Choroid plexus epithelial cell (primary cell): Measurements from ENCODE around the gene PARVB.

Experiments
- DNase-seq: peaks from one replicate; pipeline ENCODE4 v3.0.0-alpha.2; 2010; ENCODE audit warnings: low read depth
- H3K4me3 ChIP-seq: 2 replicates; pipeline ENCODE4 v1.5.1; 2011; ENCODE audit warnings: low read depth, mild to moderate bottlenecking, control low read depth, low read length, moderate library complexity
- TF ChIP-seq, protein P1 (sequence below): conservative IDR thresholded peaks from 2 replicates; pipeline ENCODE4 v1.5.1; 2011; ENCODE audit warnings: low read depth, mild to moderate bottlenecking, control low read depth, inconsistent platforms, low read length, moderate library complexity

PARVB gene

DNA sequence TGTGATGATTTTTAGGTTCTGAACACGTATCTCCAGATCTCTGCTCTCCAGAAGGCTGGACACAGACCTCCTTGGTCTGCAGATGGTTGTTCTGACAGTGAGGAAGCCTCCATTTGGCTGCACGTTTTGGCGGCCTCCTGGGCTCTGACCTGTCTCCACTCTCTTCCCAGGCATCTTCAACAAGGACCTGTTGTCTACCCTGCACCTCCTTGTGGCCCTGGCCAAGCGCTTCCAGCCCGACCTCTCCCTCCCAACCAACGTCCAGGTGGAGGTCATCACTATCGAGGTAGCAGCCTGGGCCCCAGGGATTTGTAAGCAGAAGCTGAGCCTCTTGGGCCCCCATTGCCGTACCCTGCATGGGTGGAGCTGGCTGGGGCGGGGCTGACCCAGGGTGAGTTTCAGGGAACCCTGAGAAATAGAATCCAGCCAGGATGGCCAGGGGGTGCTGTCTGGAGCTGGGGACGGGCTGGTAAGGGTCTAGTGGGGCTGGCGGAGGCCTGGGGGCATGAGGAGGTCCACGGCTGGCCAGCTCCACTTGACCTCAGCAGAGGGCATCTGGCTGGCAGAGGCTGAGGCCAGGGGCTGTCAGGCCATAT is 166.4 kb downstream of the PARVB start:
- DNase-seq = no peak

DNA sequence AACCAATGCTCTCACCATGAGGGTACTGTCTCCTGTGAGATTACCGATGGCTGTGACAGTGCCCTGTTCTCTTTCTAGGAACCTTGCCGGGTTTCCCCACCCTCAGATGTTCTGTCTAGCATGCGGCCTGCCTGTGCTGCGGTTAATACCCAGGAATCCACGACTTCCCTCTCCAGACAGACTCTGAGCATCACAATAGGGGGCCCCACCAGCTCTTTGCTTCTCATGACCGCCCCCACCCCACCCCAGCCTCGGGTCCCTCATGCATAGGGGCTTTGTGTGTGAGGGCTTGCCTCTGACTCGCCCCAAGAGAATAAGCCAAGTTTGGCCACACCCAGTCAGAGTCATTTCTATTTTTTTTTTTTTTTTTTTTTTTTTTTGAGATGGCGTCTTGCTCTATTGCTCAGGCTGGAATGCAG is 166.9 kb downstream of the PARVB start:
- H3K4me3 ChIP-seq = no peak overlapping the region
- no peak for DNase-seq
- TF ChIP-seq, protein P1, sequence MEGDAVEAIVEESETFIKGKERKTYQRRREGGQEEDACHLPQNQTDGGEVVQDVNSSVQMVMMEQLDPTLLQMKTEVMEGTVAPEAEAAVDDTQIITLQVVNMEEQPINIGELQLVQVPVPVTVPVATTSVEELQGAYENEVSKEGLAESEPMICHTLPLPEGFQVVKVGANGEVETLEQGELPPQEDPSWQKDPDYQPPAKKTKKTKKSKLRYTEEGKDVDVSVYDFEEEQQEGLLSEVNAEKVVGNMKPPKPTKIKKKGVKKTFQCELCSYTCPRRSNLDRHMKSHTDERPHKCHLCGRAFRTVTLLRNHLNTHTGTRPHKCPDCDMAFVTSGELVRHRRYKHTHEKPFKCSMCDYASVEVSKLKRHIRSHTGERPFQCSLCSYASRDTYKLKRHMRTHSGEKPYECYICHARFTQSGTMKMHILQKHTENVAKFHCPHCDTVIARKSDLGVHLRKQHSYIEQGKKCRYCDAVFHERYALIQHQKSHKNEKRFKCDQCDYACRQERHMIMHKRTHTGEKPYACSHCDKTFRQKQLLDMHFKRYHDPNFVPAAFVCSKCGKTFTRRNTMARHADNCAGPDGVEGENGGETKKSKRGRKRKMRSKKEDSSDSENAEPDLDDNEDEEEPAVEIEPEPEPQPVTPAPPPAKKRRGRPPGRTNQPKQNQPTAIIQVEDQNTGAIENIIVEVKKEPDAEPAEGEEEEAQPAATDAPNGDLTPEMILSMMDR = no peak

More for the DNA sequence above, 166.4 kb downstream of the PARVB start:
- H3K4me3 ChIP-seq = no peak overlapping the region
- TF ChIP-seq, protein P1 = no peak

DNA sequence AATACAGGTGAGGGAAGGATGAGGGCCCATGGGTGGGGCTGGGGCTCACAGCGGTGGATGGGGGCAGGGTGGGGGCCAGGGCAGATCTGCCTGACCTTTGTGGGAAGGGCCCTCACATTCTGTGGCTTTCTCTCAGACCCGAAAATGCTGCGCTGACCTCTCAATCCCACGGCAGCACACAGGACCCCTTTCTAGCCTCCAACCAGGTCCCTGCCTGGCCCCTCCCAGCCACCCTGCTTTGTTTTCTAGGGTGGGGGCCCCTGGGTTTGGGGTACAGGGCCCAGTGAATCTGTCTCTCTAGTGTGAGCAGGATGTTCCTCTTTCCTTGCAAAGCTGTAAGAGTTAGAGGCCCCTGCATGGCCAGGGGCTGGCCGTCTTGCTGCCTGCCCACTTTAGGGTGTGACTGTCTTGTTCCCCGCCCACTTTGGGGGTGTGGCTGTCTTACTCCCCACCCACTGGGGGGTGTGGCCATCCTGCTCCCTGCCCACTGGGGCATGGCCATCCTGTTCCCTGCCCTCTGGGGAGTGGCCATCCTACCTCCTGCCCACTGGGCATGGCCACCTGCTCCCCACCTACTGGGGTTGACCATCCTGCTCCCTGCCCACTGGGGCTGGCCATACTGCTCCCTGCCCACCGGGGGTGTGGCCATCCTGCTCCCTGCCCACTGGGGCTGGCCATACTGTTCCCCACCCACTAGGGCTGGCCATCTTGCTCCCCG is 168.2 kb downstream of the PARVB start:
- TF ChIP-seq, protein P1 = no peak
- H3K4me3 ChIP-seq = no peak overlapping the region
- peak; percentile 15 for DNase-seq

DNA sequence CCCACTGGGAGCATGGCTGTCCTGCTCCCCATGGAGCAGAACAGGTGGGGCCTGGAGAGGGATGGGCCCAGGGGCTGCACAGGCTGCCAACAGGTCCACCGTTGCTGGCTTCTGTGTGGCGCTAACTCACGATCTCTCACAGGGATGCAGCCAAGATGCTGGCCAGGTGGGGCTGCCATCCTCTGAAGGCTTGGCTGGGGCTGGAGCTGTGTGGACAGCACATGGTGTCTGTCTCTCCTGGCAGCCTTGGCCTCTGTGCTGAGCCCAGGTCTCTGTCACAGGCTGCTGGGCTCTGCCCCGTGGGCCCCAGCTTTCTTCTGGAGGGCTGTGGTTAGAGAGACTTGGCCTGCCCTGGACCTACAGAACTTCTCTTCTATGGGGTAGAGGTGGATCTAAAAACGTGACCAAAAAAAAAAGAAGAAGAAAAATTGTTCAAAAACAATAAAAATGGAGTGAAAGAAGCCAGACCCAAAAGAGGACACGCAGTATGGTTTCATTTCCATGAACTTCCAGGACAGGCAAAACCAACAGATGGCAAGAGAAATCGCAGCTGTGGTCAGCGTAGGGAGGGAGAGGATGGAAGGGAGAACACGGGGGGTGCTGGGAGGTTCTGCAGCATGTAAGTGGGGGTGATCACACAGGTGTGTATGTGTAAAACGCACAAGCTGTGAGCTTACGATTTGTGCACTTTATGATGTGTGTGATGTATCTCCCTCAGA is 168.9 kb downstream of the PARVB start:
- TF ChIP-seq, protein P1 = no peak

DNA sequence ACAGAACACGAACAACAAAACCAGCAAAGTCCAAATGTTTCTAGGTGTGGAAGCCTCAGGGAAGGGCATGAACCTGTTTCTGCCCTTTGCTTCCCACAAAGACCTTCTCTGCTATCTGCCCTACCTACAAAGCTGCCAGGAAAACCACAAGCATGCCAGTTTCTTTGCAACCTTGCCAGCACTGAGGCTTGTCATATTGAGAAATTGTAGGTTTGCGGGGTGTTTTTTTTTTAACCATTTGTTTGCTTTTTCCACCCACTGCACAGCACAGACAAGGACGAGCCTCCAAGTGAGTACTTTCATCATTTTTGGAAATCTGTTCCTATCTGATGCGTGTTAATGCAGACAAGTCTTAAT is 169.4 kb downstream of the PARVB start:
- H3K4me3 ChIP-seq = no peak overlapping the region
- no peak for DNase-seq
- TF ChIP-seq, protein P1 = no peak

More for the DNA sequence above, 168.9 kb downstream of the PARVB start:
- DNase-seq = no peak
- no peak overlapping the region for H3K4me3 ChIP-seq

DNA sequence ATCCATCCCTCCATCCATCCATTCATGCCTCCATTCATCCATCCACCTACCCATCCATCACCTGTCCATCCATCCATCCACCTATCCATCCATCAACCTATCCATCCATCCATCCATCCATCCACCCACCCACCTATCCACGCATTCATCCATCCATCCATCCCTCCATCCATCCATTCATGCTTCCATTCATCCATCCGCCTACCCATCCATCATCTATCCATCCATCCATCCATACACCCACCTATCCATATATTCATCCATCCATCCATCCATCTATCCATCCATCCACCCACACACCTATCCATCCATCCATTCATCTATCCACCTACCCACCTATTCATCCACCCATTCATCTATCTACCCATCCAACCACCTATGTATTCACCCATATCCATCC is 170.5 kb downstream of the PARVB start:
- no peak overlapping the region for H3K4me3 ChIP-seq
- DNase-seq = no peak
- TF ChIP-seq, protein P1 = no peak
